Spleen (tissue), 7 donors: ENCODE results near the gene SIRPA.

Source experiments
- POLR2A ChIP-seq, 3 donors: fragments of 450-650 bp; IDR thresholded peaks; one replicate each; pipeline ENCODE4 v1.5.1; 2017; ENCODE audit warnings: antibody characterized with exemption in 3 of 3, mild to moderate bottlenecking in 1 of 3
- POLR2AphosphoS5 ChIP-seq, 3 donors: sonication (generic); formaldehyde crosslinking; IDR thresholded peaks; one replicate each; pipeline ENCODE4 v1.5.1; 2017; ENCODE audit warnings: antibody characterized with exemption in 3 of 3
- TF ChIP-seq, protein P1 (sequence below), 11 experiments: fragments of 200-600 bp in 7 of 11; fragments of 450-650 bp in 4 of 11; sonication (generic) in 4 of 11; IDR thresholded peaks in 8 of 11; conservative IDR thresholded peaks in 3 of 11; 1 replicate in 7 of 11; 2 replicates in 4 of 11; pipeline versions ENCODE4 v1.4.0 to v1.8.0; 2016 to 2021; ENCODE audit warnings: antibody characterized with exemption in 11 of 11, inconsistent platforms in 4 of 11, mild to moderate bottlenecking in 1 of 11
- donor health status: DM: no; HTN: no; CAD: no; lungs with moderate emphysema.
- donor health status: DM: no; HTN: no; CAD: no.
- donor health status: DM: no; HTN: no; CAD: no.

DNA sequence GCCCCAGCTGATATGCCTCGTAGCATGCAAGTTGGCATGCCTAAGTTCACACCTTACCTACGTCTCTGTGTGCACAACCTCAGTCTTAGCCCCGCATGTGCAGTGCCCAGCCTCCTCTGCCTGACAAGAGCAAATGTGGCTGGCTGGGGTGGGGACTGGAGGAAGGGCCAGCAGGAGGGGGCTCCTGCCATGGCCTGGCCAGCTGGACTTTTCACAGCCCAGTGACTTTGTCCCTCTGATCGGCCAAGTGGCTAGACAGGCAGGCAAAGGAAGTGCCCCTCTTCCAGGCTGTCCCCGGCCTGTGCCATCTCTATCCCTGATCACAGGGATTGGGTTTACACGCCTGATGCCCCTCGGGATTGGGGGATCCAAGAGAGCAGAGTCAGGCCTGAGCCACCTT, 49.5 kb upstream of the SIRPA start:
- TF ChIP-seq, protein P1, sequence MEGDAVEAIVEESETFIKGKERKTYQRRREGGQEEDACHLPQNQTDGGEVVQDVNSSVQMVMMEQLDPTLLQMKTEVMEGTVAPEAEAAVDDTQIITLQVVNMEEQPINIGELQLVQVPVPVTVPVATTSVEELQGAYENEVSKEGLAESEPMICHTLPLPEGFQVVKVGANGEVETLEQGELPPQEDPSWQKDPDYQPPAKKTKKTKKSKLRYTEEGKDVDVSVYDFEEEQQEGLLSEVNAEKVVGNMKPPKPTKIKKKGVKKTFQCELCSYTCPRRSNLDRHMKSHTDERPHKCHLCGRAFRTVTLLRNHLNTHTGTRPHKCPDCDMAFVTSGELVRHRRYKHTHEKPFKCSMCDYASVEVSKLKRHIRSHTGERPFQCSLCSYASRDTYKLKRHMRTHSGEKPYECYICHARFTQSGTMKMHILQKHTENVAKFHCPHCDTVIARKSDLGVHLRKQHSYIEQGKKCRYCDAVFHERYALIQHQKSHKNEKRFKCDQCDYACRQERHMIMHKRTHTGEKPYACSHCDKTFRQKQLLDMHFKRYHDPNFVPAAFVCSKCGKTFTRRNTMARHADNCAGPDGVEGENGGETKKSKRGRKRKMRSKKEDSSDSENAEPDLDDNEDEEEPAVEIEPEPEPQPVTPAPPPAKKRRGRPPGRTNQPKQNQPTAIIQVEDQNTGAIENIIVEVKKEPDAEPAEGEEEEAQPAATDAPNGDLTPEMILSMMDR (IDR thresholded peaks at IDR 0.05 in 8 of 11, conservative IDR thresholded peaks at IDR 0.05 in 3 of 11) = no peak
- no peak for TF ChIP-seq POLR2A (IDR thresholded peaks at IDR 0.05)
- TF ChIP-seq POLR2AphosphoS5 (IDR thresholded peaks at IDR 0.05) = no peak
